Right ventricle myocardium superior (tissue), 1 donor: ENCODE measurements around the gene PCBP4. TPM values are rescaled to one million over a fixed set of nuclear protein-coding genes. Genes with fewer than 3 reads are reported as not detected.

Experiments
- ATAC-seq: fragments of 200-7000 bp; cut with Tn5 transposase; one replicate; pipeline ENCODE4 v1.9.1; 2020; ENCODE audit warnings: mild to moderate bottlenecking; ENCODE audit not compliant: poor library complexity
- DNase-seq: peaks from one replicate; pipeline ENCODE4 v3.0.0-alpha.2; 2020
- intact Hi-C: fragments of 100-400 bp; cut with DNase I; formaldehyde crosslinking; loops from one replicate; pipeline ENCODE4 v1.11.2; 2022
- total RNA-seq: library from RNA; stranded (reverse); fragmentation: NEBNext Ultra II Directional; extraction: Animal tissue kit (Norgen Biotek cat#: 25700); gene quantifications from one replicate; pipeline ENCODE4 v1.2.1, GENCODE V29; 2021
- donor health status: DM: no; HTN: yes; CAD: no; lungs with severe emphysema.

The PCBP4 gene
- total RNA-seq, 1 donor from 2014 or later: 64.1 TPM

DNA sequence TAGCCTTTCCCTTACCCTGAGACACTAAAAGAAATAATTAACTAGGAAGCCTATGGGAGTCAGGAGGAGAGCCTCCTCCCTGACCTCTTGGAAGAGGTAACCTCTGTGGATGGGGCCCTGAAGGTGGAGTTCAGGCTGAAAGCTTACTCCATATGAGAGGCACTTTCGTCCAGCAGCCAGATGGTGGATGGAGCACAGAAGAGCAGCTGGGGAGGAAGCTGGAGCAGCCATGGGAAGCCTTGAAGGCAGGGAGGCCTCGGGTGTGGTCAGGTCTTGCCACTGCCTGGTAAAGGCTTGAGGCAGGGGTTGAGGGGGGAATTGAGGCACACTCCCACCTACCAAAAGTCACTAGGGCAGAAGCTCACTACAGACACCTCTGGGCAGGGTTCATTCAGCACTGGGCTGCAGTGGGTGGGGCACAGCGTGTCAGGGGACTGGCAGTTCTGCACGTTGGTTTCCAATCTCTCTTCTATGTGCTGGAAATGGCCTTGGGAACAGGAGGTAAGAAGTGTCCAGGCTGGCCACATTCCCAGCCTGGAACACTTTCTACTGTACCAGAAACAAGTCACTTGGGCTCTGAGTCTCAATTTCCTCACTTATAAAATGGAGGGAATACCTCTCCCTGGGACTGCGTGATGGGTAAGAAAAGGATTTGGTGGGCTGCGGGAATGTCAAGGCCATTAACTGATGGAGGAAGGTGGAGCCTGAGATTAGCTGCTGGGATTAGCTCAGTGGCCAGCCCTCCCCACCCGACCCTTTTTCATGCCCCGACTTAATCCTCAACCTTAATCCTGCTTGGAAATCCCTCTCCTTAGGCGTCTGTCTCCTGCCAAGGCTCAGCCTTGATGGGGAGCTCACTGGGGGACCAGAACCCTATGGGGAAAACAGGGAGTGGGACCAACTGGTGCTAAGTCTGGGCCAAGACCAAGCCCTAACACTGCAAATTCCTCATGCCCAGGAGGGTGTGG, 5.4 kb downstream of the PCBP4 start:
- DNase-seq: peak; percentile 66
- peak; percentile 78 for ATAC-seq
- intact Hi-C loops: no loop called here

DNA sequence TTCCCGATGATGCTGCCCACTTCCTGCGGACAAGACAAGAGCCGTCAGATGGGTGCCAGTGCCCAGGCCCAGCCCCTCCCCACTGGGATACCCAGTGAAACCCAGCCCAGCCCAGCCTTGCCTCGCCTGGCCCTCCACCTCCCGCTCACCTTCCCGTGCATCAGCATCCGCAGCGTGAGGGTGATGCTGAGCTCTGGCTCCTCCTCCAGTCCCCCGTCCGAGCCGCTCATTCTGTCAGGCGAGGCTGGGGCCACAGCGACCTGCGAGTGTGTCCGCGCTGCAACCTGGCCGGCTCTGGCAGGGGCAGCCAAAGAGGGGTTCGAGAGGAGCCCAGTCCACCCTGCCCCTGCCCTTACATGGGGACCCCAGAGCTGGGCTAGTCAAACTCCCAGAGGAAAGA, 6.2 kb downstream of the PCBP4 start:
- DNase-seq (no peak), ATAC-seq (no peak)
- intact Hi-C loops: no loop called here

DNA sequence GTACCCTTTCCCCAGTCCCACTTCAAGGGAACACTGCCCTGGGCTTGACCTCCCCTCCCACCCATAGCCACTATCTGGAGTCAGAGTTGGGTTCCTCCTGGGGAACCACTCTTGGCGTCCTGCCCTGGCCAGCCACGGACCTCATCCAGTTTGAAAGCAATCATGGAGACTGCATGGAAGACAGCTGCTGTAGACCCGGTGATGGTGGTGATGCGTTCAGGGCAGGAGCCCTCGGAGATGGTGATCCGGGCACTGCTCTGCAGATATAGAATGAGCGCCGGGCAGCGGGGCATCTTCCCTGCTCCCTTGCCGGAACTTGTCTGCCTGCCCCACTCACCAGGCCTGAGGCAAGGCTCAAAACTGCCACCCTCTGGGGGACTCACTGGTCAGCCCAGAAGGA, 6.9 kb downstream of the PCBP4 start:
- ATAC-seq: no peak
- intact Hi-C loops: no loop called here
- DNase-seq: no peak

DNA sequence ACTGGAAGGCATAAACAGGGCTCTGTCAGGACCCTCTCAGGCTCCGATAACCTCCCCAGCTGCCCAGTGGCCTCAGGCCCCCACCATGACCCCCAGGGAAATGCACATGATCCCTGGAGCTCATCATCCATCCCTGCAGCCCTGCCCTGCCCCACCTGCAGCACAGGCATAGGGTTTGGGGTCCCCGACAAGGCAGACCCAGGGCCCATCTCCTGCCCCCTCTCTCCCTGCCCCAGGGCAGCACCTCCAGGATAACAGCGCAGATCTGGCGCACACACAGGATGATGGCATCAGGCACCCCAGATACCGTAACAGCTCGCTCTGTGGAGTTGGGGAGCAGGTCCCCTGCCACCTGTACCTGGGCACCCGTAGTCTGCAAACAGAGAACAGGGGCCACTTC, 7.6 kb downstream of the PCBP4 start:
- DNase-seq (no peak), ATAC-seq (no peak)
- intact Hi-C loops: no loop called here

DNA sequence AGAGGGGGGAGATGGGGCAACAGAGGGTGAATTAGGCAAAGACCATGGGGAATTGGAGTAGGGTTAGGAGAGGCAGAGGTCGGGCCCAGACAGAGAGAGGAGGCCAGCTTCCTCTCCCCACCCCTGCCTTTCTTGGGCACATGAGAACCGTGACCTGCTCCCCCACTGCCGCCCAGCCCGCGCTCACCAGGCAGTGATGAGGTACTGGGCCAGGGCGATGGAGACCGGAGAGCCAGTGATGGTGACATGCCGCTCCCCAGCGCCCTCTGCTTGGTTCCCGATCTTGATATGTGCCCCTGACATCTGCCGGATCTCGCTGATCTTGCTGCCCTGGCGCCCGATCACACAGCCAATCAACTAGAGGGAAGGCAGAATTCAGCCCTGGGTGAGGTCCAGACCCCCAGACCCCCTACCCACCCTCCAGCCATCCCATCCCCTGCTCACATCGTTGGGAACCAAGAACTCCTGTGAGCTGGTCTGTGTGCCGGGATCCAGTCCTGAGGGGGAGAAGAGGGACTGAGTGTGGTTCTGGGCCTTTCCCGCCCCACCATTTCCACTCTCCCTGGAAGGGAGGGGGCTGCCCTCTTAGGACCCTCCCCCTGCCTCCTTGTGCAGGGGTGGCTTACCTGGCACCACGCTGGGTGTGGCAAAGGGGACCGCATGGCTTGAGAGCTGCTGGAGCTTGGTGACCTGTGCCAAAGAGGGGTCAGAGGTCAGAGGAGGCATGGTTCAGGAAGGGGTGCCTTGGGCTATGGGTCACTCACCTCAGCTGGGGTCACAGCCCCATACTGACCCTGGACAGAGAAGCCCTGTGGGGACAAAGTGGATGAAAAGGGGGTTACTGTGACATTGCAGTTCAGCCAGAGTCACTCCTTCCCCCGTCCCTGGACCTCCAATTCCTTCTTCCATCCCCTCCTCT, 8.4 kb downstream of the PCBP4 start:
- DNase-seq: no peak
- intact Hi-C loops: no loop called here
- no peak for ATAC-seq

DNA sequence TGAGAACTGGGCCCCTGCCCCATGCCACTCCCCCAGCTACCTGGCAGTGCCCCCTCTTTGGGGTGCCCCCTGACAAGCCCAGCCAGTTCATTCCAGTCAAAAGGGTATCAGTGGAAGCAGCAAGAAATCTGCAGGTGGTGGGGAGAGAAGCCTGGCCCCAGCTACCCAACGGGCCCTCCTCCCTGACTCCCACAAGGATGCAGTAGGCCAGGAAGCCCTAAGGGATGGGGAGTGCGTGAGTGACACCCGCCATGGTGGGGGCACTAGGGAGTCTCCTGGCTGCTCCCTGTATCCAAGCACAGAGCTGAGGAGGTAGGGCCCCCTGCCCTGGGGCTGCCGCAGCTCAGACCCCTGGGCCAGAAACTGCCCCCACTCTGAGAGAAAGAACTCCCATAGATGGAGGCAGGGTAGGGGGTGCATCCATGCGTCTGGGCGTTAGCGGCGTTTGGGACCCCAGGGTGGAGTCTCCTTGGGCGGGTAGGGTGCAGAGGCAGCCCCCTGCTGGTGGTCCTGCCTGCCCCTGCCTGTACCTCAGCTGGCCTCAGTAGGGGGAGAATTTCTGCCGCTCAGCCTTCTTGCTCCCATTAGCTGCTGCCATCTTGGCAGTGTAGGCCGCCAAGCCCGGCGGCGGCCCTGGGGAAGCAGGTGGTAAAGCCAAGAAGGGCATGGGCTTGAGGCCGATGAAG, 9.6 kb downstream of the PCBP4 start:
- ATAC-seq: no peak
- intact Hi-C loops: no loop called here
- no peak for DNase-seq

DNA sequence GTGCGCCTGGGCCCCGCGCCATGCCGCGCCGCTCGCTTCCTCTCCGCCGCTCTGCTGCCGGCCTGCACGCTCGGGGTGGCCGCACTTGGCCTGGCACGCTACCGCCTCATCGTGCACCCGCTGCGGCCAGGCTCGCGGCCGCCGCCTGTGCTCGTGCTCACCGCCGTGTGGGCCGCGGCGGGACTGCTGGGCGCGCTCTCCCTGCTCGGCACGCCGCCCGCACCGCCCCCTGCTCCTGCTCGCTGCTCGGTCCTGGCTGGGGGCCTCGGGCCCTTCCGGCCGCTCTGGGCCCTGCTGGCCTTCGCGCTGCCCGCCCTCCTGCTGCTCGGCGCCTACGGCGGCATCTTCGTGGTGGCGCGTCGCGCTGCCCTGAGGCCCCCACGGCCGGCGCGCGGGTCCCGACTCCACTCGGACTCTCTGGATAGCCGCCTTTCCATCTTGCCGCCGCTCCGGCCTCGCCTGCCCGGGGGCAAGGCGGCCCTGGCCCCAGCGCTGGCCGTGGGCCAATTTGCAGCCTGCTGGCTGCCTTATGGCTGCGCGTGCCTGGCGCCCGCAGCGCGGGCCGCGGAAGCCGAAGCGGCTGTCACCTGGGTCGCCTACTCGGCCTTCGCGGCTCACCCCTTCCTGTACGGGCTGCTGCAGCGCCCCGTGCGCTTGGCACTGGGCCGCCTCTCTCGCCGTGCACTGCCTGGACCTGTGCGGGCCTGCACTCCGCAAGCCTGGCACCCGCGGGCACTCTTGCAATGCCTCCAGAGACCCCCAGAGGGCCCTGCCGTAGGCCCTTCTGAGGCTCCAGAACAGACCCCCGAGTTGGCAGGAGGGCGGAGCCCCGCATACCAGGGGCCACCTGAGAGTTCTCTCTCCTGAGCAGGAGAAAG, 11.1 kb downstream of the PCBP4 start:
- DNase-seq (peak; percentile 74), ATAC-seq (peak; percentile 84)
- intact Hi-C loops: no loop called here

DNA sequence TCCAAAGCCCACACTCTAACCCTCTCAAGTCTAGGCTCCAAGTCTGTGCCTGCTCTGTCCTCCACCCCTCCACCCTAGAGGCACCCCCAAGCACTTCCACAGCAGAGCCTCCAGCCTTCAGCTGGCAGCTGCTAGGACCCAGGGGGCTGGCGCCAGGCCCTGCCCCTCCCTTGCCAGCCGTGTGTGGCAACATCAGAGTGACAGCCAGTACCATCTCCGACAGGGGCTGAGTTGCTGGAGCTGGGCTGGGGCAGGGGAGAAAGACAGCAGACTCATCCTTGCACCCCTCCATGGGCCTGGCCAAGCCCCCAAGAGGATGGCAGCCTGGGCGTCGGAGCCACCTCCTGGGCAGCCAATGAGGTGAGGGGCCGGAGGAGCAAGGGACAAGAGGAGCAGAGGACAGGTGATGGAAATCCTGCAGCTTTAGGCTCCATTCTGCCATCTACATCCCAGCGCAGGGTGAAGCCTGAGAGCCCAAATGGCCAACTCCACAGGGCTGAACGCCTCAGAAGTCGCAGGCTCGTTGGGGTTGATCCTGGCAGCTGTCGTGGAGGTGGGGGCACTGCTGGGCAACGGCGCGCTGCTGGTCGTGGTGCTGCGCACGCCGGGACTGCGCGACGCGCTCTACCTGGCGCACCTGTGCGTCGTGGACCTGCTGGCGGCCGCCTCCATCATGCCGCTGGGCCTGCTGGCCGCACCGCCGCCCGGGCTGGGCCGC, 11.9 kb downstream of the PCBP4 start, which contains the start of gene GPR62:
Gene GPR62, plus strand, starts transcription at position 207 of the 718 bp plus-strand sequence. Its CDS starts 272 bp downstream, at position 479.
- DNase-seq (no peak), ATAC-seq (no peak)
- intact Hi-C loops: no loop called here

DNA sequence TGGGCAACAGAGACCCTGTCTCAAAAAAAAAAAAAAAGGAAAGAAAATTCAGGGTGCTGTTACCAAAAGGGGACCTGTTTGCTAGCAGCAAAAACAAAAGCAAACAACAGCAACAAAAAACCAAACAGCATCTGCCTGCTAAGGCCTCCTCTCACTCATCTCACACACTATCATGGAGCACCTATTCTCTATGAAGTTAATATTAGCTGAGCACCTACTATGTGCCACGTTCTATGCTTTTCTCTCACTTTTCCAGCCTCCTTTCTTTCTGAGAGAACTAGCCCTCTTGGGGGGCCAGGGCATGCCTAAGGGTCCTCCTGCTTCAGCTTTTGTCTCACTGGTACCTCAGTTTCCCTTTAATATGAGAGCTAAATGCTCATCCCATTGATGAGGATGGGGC, 12.5 kb downstream of the PCBP4 start:
- ATAC-seq (no peak), DNase-seq (no peak)
- intact Hi-C loops: no loop called here

DNA sequence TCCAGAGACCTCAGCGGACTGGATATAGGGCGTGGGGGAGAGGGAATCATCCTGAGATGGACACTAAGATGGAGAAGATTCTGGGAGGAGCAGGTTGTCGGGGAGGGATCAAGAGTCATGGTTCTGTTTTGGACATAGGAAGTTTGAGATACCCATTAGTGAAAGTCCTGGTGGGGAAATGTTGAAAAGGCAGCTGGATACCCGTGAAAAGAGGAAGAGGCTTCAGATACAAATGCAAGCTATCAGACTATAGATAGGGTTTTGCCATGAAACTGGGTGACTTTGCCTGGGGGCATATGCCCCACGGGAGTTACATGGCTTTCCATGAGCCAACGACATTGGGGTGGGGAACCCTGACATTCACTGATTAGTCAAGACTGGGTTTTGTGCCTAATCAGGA, 13.1 kb downstream of the PCBP4 start:
- intact Hi-C loops: no loop called here
- ATAC-seq (no peak), DNase-seq (no peak)

DNA sequence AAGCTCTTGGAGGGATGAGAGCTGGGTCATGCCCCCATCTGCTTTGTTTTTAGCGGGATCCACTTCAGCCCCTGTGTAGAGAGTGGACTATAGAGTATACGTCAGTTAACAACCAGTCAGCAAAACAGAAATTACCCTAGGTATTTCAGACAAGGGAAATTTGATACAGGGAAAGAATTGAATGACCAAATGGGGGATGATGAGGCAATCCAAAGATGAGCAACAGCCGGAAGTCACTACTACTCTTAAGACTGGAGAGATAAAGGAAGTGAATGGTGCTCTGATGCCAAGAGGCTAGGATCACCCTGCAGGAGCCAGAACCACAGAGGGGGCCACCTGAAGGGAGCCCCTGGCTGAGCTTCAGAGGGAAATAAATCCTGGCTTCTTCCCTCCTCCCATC, 13.8 kb downstream of the PCBP4 start:
- DNase-seq: no peak
- no peak for ATAC-seq
- intact Hi-C loops: no loop called here

DNA sequence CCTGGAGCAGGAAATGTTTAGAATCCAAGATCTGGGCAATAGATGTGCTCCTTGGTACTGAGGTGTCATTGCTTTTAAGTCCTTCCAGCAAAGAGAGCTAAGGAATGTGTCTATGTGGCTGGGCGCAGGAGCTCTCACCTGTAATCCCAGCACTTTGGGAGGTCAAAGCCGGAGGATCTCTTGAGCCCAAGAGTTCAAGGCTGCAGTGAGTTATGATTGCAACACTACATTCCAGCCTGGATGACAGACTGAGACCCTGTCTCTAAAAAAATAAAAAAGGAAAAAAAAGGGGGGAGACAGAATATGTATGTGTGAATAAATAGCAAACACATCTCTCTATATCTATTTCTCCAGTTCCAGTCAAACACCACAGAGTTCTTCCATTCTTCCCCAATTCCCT, 16.4 kb downstream of the PCBP4 start:
- intact Hi-C loops: no loop called here
- ATAC-seq (no peak), DNase-seq (no peak)

DNA sequence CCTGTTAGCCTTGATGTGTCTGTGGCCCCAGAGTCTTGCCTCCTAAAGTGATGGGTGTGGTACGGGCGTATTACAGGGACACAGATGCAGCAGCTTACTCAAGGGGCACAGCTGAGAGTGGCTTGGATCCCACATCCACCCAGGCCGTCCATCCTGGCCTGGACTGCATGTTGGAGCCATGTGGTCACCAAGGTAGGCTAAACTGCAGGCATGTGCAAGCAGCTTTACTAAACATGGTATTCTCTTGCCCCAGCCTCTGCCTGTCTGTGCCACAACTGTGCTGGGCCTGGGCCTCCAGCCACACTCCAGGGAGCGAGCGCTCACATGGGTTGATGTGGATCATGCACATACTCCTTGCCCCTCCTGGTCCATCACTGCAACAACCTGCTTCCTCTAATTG, 18.1 kb downstream of the PCBP4 start:
- ATAC-seq: no peak
- peak; percentile 20 for DNase-seq
- intact Hi-C loops: no loop called here

DNA sequence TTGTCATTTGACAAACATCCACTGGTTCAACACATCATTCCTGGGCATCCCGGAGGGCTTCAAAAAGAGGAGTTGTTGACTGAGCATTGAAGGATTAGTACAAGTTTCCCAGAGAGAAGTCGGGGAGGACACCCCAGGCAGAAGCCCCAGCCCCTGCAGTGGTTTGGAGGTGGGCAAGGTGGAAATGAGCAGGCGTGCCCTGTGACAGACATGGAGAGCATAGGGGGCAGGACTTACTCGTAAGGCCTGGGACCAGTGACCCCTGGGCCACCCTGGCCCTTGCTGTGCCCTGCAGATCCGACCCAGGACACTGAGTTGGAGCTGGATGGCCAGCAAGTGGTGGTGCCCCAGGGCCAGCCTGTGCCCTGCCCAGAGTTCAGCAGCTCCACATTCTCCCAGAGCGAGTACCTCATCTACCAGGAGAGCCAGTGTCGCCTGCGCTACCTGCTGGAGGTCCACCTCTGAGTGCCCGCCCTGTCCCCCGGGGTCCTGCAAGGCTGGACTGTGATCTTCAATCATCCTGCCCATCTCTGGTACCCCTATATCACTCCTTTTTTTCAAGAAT, 19.2 kb downstream of the PCBP4 start:
- intact Hi-C loops: no loop called here
- ATAC-seq (no peak), DNase-seq (peak; percentile 22)

DNA sequence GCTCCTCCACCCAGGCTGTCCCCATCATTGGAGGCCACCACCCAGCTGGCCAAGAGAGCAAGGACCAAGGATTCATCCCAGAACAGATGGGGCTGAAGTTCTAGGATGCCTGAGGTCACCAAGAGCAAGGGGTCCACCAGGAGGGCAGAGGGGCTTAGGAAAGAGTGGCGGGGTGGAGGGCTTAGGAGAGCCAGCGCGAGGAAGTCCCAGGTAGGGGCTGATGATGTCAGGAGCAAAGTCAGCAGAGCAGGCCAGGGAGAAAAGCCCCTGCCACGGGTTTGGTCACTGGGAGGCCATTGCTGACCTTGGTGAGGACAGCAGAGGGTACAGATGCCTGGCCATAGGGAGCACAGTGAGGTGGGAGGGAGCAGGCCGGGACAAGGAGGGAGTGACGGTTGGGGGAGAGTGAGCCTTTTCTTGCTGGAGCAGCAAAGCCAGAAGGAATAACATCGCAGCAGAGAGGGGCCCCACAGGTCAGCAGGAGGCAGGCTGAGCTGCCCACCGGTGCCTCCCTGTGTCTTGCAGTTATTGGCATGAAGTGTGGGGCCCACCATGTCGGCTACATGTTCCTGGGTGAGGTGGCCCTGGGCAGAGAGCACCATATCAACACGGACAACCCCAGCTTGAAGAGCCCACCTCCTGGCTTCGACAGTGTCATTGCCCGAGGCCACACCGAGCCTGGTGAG, 19.9 kb downstream of the PCBP4 start:
- intact Hi-C loops: no loop called here
- peak; percentile 15 for DNase-seq
- ATAC-seq: no peak

DNA sequence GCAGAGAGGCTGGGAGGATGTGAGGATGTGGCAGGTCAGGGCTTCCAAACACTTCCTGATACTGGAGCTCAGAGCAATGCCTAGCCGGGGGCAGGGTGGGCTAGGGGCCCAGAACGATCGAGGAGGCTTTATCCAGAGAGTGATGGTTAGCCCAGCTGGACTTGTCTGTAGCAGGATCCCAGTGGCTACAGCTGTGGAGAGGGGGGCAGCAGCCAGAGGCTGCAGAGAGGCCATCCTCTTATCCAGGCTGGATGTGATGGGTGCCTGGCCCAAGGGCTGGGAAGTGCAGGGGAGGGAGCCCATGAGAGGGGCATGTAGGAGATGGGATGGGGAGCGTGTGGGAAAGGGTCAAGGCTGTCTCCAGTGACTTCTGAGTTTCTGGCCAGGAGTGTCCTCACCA, 20.5 kb downstream of the PCBP4 start:
- DNase-seq: peak; percentile 29

More for the DNA sequence above, 20.5 kb downstream of the PCBP4 start:
- ATAC-seq: no peak
- intact Hi-C loops: no loop called here
